Activated T-helper 1 cell treated with Interleukin-2 at 50 U/mL for 16 hours (primary cell): ENCODE measurements around the gene ABCG2.
"Not testable (repeated sequence)": the region's sequence is repeated elsewhere in the genome, so short reads cannot be mapped to it uniquely, and the experiment has no call there.

ENCODE experiments used
- DNase-seq: peaks from one replicate; pipeline ENCODE4 v3.0.0-alpha.2; 2020; ENCODE audit warnings: low read depth

The ABCG2 gene

DNA sequence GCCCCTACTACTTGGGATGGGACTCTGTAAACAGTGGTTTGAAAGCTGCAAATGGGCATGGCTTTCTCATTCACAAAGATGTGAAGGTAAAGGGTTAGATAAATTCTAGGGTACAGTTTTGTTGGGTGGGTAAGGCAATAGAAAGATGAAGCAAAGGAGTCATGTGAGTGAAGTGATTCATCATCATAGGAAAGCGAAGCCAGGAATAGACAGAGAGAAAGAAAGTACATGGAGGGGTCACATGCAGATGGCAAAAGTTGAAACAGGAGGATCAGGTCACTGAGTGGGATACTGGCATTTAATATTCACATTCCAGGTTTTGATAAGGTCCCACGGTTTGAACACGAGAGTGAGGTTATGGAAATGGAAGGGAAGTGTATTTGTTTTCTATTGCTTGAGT lies 8.2 kb upstream of the ABCG2 start:
- DNase-seq, result no peak

GRCh38 chr4:88163336-88163735 lies 4.9 kb upstream of the ABCG2 start:
- DNase-seq, result no peak

- DNase-seq, result no peak
These were observed 4.2 kb upstream of the ABCG2 start for GRCh38 chr4:88162626-88163025.

- DNase-seq, result no peak
These were observed 838 bp upstream of the ABCG2 start for GRCh38 chr4:88159229-88159725.

DNA sequence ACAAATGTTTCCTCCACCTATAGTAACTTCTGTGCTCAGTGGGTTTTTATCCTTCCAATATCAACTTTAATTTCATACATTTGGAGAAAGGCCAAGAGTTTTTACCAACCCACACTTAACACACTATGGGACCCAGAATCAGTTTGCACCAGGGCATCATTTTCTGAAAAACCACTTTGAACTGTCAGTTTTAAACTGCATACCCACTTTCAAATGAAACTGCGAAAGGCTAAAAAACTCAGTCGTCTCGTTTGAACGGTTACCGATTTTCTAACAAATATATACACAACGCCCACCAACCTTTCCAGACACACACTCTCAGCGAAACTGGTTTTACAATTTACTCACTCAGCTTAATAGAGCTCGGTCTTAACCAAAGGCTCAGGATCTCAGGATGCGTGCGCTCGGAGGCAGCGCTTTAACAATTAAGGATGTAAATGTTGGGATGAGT lies 376 bp downstream of the ABCG2 start:
- no peak for DNase-seq

GRCh38 chr4:88152331-88152730 lies 6.1 kb downstream of the ABCG2 start:
- DNase-seq, result not testable (repeated sequence)

DNA sequence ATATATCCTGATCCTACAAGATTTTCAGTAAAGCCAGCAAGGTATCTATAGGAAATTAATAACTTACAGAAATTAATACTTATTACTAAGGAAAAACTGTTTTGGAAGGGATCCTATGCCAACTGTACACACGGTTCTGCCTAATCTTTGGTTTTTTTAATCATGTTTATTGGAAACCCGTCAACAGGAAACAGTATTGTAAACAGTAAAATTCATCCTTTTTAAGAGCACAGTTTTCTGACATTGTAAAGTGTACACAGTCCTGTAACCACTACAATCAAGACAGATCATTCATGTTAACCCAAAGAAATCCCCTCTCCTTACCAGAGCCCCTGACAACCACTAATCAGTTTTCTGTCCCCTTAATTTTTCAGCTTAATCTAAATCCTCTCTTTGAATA lies 9.9 kb downstream of the ABCG2 start:
- DNase-seq, result no peak

GRCh38 chr4:88147799-88148217 lies 10.6 kb downstream of the ABCG2 start:
- DNase-seq, result no peak

GRCh38 chr4:88146891-88147290 lies 11.5 kb downstream of the ABCG2 start:
- DNase-seq, result no peak

GRCh38 chr4:88144866-88145300 lies 13.6 kb downstream of the ABCG2 start:
- DNase-seq, result no peak

DNA sequence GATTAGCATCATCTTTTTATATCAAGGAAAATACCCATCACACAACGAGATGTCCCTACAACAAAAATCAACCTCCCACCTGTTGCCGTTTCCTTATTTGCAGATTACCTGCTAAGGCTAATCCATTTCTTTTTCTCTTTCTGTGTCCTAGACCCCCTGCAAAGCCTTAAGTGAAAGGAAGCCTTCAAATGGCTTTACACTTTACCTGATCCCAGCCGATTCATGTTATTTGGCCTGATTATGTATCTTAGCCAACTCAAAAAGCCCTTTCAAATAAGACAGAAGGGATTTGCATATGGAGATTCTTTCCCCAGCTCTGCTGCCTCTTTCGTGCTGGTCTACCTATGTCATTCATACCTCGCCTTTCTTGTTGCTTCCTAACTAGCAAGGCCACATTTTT lies 14.4 kb downstream of the ABCG2 start:
- no peak for DNase-seq

GRCh38 chr4:88143504-88143903 lies 14.9 kb downstream of the ABCG2 start:
- no peak for DNase-seq

DNA sequence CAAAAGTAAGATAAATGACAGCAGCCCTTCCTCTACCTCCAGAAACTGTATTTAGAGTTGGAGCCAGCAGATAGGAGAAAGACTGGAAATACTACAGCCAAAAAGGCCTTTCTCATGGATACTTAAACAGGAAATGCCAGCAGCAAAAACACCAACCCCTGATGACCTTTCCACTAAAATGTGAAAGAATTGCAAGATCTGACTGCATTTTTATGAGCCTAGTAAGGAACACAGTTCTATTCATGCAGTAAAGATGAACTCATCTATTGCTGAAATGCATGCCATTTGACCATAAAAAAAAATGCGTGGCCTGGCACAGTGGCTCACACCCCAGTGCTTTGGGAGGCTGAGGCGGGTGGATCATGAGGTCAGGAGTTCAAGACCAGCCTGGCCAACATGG lies 19.9 kb downstream of the ABCG2 start:
- no peak for DNase-seq

- DNase-seq, result no peak
These were observed 21.3 kb downstream of the ABCG2 start for GRCh38 chr4:88137112-88137511.

DNA sequence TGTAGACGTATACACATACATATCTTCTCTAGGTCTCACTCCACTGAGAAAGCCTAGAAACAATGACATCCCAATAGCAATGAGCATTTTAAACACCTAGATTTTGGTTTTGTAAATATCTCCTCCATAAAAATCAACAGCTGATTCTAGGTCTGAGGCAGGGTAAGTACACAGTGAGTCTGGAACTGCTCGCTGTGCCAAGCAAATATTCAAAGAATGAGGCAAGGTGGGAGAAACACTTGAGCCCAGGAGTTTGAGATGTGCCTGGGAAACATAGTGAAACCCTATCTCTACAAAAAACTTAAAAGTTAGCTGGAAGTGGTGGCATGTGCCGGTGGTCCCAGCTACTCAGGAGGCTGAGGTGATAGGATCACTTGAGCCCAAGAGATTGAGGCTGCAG lies 22.2 kb downstream of the ABCG2 start:
- DNase-seq, result no peak

DNA sequence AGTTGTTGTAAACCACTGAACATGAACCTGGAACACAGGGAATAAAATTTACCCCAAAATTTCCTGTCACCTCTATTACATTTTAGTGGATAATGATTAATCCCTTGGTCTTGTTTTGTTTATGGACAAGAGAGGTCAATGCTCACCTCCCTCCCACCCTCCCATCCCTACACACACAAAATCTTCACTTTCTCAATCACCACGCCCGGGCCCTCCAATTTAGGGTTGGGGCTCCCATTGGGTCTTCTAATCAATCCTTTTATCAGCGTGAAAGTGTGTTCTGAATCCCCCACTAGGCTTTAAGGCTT lies 23.1 kb downstream of the ABCG2 start:
- no peak for DNase-seq

DNA sequence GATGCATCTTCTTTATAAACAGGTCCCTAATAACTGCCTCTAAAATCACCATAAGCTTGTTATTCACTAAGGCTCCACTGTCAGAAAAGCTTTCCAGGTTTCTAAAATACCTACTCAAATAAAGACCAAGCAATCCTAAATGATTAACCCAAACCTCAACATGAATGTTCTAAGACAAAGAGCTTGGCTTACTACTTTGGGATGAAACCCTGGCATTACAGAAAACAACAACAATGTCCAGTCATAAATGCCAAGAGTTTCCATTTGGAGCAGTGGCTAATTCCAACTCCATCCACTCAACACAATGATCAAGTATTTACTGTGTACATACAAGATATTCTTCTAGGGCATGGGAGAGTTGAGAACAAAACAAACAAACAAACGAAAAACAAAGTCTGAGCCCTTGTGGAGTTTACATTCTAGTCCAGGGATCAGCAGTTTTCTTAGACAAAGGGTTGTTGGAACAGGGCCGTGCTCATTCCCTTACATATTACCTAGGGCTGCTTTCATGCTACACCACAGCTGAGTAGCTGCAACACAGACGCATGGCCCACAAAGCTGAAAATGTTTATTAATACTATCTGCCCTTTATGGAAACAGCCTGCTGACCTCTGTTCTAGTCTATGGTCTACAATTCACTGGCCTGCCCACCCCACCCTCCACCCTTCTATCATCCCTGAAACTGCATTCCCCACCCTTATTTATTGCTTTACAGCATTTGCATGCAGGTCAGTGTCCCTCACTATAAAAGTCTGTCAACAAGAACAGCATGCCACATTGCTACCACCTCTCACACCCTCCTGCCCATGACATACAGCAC lies 23.7 kb downstream of the ABCG2 start:
- DNase-seq, result no peak

GRCh38 chr4:88134111-88134510 lies 24.3 kb downstream of the ABCG2 start:
- DNase-seq, result no peak

DNA sequence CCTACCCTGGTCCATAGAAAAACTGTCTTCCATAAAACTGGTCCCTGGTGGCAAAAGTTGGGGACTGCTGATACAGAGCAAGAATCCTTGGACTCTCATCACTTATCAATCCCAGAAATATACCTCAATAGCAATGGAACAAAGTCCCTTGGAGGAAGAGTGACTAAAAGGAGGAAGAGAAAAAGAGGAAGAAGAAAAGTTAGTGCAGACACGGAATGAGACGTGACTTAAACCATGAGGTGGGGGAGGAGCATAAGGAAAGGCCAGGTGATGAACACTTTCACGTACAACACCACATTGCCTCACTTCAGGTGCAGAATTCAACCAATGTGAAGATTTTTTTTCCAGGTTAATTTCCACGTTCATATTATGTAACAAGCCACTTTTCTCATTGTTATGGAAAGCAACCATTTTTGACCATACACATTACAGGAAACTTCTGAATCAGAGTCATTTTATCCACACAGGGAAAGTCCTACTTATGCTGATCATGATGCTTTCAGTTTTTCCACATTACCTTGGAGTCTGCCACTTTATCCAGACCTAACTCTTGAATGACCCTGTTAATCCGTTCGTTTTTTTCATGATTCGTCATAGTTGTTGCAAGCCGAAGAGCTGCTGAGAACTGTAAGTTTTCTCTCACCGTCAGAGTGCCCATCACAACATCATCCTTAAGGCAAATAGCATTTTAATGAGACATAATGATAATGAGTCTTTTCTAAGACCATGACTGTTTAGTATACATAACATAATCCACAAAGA lies 27.7 kb downstream of the ABCG2 start:
- DNase-seq, result no peak

DNA sequence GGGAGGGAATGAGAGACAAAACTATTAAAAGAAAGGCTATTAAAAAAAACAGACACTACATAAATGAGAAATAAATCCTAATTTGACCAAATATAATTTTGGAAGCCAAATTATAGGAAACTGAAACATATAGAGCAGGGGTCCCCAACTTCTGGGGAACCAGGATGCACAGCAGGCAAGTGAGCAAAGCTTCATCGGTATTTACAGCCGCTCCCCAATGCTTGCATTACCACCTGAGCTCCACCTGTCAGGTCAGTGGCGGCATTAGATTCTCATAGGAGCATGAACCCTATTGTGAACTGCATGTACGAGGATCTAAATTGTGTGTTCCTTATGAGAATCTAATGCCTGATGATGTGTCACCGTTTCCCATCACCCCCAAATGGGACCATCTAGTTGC lies 28.4 kb downstream of the ABCG2 start:
- no peak for DNase-seq

GRCh38 chr4:88122260-88122659 lies 36.2 kb downstream of the ABCG2 start:
- DNase-seq, result not testable (repeated sequence)

DNA sequence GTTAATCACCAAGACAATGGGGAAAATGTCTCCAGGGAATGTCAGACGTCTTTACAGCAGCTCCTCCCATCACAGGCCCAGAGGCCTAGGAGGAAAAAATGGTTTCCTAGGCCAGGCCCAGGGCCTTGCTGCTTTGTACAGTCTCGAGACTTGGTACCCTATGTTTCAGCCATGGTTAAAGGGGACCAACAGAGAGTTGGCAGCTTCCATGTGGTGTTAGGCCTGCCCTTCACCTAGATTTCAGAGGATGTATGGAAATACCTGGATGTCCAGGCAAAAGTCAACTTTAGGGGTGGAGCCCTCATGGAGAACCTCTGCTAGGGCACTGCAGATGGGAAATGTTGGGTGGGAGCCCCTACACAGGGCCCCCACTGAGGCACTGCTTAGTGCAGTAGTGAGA lies 38.5 kb downstream of the ABCG2 start:
- DNase-seq, result no peak

- no peak for DNase-seq
These were observed 42.9 kb downstream of the ABCG2 start for GRCh38 chr4:88115587-88115986.
